Hematopoietic multipotent progenitor cell treated with erythropoietin and hydrocortisone succinate and interleukin-3 and kit ligand, for 17 days (in vitro differentiated cells): ENCODE measurements around the gene DSCAML1.

Experiments used
- DNase-seq: peaks from one replicate; pipeline ENCODE4 v3.0.0-alpha.2; 2015; ENCODE audit warnings: low spot score

Gene DSCAML1

DNA sequence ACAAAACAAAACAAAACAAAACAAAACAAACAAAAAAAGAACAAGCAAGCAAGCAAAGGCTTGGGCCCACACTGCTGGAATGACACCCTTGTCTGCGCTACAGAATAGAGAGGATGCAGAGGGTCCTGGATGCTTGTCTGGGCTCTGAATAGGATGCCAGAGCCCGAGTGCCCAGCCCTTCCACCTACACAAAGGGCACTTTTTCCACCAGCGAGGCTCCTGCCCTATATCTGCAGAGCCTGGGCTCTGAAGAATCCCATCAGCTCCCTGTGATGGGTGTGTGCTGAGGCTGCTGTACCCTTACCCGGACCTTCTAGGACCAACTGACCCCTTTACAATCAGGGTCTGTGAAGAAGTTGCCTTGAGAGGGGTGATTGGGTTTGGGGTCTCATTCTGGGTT lies 221.2 kb downstream of the DSCAML1 start:
- DNase-seq = no peak

DNA sequence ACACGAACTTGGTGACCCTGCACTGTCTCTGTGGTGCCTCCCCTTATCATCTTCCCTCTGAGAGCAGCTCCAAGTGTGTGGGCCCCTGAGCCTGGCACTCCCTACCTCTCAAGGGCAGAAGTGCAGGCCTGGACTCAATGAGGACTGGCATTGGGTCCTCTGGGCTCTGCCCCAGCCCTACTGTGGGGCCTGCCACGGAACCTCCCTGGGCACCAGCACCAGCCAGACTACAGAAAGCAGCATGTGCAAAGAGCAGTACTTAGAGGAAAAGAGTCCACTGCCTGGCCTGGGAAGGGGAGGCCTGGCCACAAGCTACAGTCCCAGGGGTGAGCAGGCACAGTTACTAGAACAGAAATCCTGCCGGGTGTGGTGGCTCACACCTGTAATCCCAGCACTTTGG lies 222.5 kb downstream of the DSCAML1 start:
- DNase-seq = no peak

DNA sequence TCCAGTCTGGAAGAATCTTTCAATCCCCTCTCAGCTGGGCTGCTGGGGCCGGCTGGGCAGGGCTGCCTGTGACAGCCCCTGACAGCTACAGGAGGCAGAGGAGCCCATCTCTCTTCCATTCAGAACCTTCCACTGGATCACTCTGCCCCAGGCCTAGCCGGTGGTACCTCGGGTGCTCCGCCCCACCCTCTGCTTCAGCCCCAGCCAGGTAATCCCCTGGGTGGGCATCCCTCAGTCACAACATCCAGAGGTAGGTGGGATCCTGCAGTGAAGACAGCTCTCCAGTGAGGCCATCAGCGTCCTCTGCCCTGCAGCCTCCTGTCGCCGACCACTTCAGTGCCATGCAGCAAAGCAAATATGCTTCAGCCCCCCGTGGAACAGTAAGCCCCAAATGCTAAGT lies 223.7 kb downstream of the DSCAML1 start:
- no peak for DNase-seq

DNA sequence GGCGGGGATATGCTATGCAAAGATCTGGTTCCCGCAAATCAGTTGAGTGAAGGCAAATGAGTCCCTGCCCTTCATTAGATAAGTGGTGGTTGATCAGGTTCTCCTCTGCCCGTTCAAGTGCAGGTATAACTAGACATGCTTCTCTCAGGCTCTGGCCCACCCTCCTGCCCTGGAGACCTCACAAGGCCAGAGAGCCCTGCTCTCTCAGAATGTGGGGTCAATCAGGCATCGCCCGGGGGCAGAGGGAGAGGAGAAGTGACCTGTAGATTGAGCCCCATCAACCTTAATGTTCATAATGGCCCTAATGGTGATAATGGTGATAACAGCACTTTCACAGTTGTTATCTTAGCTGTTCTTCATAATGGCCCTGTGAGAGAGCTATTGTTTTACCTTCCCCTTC lies 224.3 kb downstream of the DSCAML1 start:
- no peak for DNase-seq

DNA sequence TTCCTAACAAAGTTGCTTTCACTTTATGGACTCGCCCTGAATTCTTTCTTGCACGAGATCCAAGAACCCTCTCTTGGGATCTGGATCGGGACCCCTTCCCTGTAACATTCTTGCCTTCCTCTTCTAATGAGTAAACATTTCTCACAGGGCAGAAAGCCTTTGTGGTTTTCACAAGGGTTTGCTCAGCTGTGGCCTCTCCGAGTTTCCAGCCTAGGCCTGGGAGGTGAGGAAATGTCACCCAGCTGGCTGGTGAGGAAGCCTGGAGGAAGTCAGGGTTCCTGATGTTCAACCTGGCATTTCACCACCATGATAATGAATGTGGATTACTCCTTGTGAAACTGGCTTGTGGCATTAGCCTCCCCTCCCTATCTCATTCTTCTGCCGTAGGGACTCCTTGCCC lies 224.9 kb downstream of the DSCAML1 start:
- no peak for DNase-seq

DNA sequence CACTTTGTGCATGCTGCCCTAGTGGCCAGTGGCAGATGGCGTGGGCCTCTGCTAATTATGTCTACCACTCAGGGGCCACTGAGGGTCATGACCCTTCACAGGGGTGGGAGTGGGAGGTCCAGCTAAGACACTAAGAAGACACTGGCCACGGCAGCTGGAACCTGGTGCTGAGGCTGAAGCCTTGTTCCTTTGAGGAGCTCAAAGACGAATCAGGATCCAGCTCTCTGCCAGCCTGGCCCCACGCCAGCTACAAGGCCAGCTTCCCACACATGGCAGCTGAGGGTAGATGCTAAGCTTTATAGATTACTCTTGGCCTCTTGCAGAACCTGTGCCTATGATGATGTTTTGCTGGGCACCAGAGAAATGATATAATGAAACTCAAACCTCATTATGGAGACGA lies 226.3 kb downstream of the DSCAML1 start:
- DNase-seq = no peak

DNA sequence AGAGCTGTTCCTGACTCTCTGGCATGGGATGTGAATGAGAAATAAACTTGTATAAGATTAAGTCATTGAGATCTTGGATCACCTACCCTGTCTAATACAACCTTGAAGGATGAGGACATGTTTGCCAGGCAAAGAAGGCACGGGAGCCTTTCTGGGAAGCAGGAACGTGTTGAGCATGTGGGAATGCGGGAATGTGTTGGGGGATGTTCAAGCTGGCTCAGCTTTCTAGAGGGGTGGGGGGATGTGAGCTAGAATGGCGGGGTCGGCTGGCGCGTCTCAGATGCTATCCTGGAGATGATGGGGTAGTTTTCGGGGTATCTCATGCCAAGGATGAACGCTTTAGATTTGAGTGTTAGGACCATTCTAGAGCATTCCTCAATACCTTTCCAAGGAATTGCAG lies 227.1 kb downstream of the DSCAML1 start:
- DNase-seq = no peak

DNA sequence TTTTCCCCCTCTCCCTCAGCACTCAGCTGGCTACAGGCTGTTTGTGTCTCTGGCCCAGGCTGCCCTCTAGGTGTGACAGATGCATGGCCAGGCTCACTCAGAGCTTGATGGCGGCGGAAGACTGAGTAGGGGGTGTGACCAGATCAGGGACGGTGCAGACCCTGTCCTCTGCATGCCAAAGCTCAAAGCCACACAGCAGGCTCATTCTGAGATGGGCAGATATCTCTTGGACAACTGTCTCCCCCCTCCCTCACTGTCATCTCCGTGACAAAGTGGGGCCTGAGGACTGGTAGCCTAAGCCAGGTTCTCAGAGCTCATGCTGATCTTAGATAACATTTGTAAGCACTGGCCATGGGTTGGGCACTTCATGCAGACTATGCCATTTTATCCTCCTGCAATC lies 231.3 kb downstream of the DSCAML1 start:
- DNase-seq = no peak

DNA sequence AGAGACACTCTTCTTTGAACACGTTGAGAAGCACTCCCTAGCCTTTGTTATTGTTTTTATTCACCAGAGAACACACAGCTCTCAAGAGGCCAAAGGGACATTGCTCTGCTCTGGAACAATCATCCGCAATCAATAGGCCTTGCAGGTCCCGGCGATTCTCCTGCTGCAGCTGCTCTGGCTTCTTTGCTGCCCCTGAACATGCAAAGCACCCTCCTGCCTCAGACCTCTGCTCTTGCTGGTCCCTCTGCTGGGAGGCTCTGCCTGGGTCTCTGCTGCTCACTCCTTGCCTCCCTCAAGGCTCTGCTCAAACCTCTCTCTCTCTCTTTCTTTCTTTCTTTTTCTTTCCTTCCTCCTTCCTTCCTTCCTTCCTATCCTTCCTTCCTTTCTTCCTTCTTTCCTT lies 232.7 kb downstream of the DSCAML1 start:
- no peak for DNase-seq

DNA sequence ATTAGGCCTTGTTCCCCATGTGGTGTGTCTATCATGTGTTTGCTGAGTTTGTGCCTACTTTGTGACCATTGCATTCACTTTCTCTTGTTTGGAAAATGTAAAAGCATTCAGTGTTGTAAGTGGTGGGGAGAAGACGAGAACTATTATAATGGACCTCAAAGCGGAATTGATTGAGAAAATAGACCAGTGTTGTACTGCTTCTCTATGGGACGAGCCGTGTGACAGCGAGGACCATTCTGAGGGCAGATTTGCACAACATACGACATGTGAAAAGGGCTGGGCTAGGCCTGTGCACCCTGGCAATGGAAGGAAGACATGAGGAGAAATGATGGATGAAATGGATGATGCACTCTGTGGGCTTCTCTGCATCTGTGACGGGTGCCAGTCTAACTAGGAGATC lies 233.5 kb downstream of the DSCAML1 start:
- DNase-seq = no peak

DNA sequence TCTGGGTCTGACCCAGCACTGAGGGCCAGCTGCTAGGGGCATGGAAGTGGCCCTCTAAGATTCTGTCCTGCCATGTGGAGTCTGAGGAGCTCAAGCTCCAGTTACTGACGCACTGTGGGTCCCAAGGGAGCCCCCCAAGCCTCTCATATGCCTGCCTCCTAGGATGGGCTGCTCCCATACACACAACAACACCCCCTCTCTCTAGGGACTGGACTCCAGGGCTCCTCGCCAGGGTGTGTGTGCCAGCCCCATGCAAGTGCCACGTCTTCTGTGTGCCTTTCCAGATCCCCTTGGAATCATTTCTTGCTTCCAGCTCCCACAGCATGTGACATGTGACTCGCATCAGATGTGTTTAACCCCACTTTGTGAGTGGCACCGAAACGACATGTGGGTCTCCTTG lies 234.9 kb downstream of the DSCAML1 start:
- no peak for DNase-seq

DNA sequence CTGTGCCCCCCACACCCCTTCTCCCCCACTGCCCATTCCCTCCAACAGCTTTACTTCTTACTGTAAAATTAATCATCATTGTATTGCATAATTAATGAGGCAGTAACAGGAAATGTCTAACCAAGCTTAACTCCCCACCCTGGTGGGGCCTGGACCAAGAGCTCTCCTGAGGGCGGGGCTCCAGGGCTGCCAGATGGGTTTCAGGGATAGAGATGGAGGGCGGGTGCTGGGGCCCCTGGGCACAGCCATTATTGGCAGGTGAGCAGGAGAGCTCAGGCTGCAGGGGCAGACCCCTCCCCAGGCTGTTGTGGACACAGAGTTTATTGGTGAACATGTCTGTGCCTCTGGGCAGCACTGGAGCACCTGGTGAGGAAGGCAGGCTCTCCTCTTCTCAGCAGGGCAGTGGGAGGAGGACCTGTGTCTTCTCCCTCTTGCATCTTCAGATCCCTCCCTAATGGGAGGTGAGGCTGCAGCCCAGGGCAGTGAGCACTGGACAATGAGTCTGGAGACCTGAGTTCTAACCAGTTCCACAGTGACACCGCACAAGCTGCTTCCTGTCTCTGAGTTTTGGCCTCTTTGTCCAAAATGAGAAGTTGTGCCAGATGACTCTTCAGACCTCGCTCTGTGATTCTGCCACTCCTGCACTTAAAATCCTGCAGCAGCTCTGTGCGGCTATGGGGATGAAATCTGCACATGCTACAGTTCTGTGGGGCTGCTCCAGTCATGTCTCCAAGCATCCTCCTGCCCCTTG lies 236.1 kb downstream of the DSCAML1 start:
- DNase-seq = no peak

DNA sequence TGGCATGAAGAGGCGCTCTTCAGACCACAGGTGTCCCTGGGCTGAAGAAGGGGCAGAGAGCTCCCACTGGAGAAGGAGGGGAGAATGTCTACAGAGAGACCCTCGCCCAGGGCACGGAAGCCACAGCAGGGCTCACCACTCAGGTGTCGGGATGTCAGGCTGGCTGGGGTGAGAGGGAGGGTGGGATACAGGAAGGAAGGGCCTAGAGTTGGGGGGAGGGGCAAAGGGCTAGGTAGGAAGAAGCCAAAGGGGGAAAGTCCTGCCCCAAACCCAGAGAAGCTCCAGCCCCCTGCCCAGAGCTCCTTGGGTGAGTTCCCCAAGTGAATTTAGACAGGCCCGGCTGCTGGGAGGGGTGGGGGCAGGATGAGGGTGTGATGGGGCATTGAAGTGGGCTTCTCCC lies 237.3 kb downstream of the DSCAML1 start:
- DNase-seq = no peak

DNA sequence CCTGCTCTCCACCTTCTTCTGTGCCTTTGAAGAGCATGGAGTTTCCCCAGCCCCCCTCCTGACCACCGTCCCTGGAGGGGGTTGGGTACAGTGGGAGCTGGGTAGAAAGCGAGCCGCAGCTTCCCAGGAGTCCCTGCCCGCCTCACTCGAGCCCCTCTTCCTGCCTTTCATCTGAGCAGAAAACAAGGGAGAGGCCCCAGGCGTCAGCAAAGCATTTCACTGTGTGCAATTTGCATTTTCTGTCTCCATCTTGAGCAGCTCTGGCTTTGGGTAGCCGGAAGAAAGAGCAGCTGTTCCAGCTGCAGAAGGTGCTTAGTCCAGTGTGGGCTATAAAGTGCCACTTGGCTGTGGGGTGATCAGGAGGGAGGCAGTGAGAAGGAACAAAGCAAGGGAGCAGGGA lies 239.7 kb downstream of the DSCAML1 start:
- DNase-seq = no peak

DNA sequence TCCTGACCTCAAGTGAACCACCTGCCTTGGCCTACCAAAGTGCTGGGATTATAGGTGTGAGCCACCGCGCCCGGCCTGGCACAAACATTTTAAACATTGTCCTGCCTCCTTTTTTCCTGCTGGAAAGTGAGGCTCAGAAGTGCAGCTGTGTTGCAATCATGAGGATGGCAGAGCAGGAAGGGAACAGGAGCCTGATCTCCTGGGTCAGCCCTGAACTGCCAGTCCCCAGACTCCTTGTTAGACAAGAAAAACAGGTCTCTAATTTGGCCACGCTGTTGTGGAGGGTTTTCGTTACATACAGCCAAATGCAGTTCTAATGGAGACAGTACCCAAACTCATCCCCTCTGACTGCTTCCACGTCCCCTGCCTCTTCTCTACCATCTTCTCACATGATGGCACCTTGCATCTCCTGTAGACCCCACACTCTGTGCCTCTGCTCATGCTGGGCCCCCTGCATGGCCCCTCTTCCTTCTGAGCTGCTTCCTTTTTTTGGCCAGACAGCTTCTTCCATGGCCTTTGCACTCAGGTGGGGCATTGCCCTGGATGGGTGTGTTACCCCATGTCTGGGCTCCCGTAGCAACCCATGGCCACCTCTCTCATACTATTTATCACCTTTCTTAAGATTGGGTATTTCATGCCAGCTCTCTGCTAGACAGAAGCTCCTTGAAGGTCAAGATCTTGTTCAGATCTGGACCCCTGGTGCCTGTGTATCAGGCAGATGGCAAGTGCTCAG lies 242.2 kb downstream of the DSCAML1 start:
- DNase-seq = no peak

DNA sequence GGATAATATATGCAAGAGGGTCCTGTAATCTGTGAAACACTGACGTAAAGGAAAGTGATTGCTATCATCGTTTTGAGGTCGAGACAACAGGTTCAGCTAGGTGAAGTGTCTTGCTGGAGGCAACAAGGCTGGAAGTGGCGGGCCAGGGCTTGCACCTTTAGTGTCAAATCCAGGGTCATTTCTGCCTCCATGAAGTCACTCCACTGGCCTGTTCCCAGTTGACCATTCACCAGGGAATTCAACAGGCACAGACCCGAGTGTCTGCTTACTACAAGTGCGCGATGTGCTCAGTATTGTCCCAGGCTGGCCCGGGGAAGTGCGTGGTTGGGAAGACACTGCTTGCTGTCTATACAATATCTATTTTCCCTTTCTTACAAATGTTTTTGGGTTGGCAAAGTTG lies 244.4 kb downstream of the DSCAML1 start:
- DNase-seq = no peak

DNA sequence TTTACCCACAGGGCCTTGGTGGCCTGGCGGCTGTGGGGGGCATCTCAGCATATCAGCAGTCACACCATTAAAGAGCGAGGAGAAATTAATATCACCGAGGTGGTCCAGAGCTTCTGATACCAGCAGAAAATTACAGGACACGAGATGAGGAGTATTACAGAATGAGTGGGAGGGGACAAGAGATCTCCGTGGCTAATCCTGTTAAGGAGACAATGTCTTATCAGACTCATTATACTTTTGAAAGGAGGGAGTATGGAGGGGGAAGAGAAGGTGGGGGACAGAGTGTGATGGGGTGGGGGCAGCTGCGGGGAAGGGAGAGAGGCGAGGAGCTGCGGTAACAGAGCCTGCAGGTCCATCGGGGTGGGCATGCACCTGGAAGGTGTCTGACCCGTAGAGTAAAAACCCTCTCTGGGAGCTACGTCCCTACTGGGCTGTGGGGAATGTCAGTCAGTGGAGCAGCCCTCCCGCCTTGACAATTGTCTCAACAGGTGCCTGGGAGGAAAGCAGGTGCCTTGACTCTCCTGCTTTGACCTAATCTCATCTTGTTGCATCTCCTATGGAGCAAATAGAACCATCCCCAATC lies 245.2 kb downstream of the DSCAML1 start:
- DNase-seq = no peak

DNA sequence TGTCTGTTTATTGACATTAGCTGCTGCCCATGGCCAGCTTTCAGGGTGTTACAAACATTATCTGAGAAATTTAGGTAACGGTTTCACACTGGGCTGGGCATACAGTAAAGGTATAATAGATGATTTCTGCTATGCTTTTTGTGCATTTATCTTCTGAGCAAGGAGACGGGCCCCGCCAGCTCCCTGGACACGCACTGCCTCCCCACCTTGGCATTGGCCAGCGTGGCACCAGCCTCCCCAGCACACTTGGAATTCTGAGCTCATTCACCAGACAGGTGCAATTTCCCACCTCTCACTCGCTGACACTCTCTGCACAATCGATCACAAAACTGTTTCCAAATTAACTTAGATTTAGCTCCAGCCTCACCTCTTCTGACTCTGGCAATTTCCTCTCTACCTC lies 246.6 kb downstream of the DSCAML1 start:
- no peak for DNase-seq

DNA sequence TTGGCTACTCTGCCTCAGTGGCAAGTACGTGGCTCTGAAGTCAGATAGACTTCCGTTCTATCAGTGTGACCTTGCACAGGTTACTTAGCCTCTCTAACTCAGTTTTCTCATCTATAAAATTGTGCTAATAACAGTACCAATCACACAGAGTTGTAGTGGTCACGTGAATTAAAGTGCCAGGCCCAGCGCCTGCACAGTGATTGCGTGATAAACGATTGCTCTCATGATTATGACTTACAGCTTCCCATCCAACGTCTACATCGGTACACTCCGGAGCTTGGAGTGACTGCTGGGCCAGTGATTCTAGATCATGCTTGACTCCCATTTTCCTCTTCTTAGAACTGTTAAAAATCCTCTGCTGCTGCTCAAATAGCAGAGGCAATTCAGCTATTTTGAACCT lies 247.6 kb downstream of the DSCAML1 start:
- DNase-seq = no peak

DNA sequence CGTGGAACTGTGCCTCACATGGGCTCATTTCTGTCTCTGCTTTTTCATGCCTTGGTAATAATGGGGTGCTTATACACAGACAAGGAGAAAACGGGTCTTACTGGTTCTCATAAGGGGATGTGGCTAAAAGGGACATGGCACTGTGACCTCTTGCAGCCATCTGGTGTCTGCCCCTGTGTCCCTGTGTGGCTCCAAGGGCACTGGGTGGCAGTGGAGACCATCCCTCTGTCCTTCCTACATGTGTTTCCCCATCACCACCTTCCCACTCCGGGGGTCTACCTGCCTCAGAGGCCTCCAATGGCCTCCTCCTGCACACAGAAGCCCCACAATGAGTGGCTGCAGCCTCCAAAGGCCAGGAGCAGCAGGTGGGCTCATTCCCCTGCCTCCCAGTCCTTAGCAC lies 248.1 kb downstream of the DSCAML1 start:
- no peak for DNase-seq

DNA sequence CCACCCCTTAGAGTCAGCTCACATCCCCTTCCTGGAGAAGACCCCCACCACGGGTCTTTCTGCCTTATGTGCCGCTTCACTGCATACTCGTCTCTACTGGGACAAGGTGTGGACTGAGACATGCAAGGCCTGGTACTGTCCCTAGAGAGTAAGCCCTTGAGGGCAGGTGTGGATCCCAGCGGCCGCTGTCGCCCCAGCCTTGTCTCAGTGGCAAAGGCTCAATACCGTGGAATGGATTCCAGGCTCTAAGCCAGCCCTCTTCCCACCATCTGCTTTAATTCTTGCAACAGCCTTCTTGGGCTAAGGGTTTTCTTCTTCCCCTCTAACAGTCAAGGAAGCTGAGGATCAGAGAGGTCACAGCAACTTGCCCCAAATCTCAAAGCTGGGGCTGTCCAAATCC lies 249.1 kb downstream of the DSCAML1 start:
- no peak for DNase-seq

DNA sequence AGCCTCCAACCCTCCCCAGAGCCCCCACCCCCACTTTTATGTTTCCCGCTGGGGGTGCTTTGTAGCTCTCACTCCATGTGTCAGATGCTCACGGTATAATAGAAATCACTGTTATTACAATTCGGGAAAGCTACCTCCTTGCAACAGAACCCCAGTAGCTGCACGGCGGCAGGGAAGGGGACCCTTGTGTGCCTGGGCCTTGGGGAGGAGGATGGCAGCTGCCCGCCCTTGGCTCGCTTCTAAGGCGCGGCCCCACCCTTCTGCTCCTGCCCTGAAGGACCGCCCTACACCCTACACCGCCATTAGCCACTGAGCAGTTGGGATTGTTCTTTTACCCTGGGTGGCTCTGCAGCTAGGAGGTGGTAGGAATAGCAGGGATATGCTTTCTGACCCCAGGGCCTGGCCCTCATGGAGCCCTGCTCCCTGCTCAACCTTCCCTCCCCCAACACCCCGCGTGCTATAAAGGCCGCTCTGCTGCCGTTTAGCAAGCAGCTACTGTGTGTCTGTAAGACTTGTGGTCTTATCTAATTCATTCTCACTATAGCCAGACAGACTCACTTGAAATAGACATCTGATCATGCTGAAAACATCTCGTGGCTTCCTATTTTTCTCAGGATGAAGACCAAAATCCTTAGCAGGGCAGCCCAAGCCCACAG lies 249.7 kb downstream of the DSCAML1 start:
- no peak for DNase-seq
